ENCODE measurements around the gene TTC7B.

DNA sequence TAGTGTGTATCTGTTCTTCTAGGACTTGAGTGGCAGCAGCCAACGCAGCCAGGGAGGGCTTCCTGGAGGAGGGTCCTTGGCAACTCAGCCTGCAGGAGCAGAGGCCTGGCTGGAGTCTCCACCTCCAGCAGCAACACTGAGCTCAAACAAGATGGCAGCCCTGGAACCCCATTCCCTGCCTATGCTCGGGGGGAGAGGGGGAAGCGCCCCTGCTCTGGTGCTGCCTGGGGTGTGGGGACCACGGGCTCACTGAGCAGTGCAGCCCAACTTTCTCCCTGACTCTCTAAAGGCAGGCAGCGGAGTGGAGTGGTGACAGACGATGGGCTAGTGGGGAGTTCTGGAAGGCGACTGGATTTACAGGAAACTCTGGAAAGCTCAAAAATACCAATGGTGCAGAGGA, 258.7 kb downstream of the TTC7B start:
- TF ChIP-seq, protein P1, sequence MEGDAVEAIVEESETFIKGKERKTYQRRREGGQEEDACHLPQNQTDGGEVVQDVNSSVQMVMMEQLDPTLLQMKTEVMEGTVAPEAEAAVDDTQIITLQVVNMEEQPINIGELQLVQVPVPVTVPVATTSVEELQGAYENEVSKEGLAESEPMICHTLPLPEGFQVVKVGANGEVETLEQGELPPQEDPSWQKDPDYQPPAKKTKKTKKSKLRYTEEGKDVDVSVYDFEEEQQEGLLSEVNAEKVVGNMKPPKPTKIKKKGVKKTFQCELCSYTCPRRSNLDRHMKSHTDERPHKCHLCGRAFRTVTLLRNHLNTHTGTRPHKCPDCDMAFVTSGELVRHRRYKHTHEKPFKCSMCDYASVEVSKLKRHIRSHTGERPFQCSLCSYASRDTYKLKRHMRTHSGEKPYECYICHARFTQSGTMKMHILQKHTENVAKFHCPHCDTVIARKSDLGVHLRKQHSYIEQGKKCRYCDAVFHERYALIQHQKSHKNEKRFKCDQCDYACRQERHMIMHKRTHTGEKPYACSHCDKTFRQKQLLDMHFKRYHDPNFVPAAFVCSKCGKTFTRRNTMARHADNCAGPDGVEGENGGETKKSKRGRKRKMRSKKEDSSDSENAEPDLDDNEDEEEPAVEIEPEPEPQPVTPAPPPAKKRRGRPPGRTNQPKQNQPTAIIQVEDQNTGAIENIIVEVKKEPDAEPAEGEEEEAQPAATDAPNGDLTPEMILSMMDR (IDR thresholded peaks at IDR 0.05), result no peak
- no peak for TF ChIP-seq POLR2A (IDR thresholded peaks at IDR 0.05)

Data from Peyer's patch (tissue), 4 donors.